H1 (cell line): Measurements from ENCODE around the gene BIRC7. TPM values are rescaled to one million over a fixed set of nuclear protein-coding genes. Genes with fewer than 3 reads are reported as not detected.

Experiments used
- CTCF ChIA-PET: fragments of 300-600 bp; sonication (Branson Sonifier 250); formaldehyde crosslinking; loops from one replicate; lab custom pipeline; 2021; ENCODE audit not compliant: partially characterized antibody; lab: Charles Lee
- POLR2A ChIA-PET: fragments of 300-600 bp; sonication (Branson Sonifier 250); formaldehyde crosslinking; loops from one replicate; lab custom pipeline; 2021; ENCODE audit warnings: inconsistent platforms; ENCODE audit not compliant: partially characterized antibody; lab: Charles Lee
- DNase-seq, 2 experiments: peaks; one replicate each; pipeline versions ENCODE4 v3.0.0 to v3.0.0-alpha.2; 2010 to 2022; ENCODE audit warnings: low spot score in 2 of 2, low read depth in 1 of 2, mixed read lengths in 1 of 2
- FAIRE-seq: peaks from 2 replicates; lab custom pipeline; 2011; peaks lifted over from hg19 to GRCh38; lab: Jason Lieb, UNC
- H2AFZ ChIP-seq: 2 replicates; pipeline ENCODE4 v1.8.1; 2012; ENCODE audit warnings: low read length, inconsistent platforms
- H2AK5ac ChIP-seq: 2 replicates; pipeline ENCODE4 v1.6.1; 2013; ENCODE audit warnings: low read depth, low read length
- H2BK120ac ChIP-seq: replicated peaks from 2 replicates; pipeline ENCODE3; 2013; ENCODE audit warnings: low read depth, low read length, inconsistent platforms
- H2BK12ac ChIP-seq: 2 replicates; pipeline ENCODE4 v1.6.1; 2013; ENCODE audit warnings: low read depth, low read length
- H2BK15ac ChIP-seq: 2 replicates; pipeline ENCODE4 v1.6.1; 2013; ENCODE audit warnings: low read length
- H2BK20ac ChIP-seq: 2 replicates; pipeline ENCODE4 v1.6.1; 2013; ENCODE audit warnings: low read length
- H2BK5ac ChIP-seq: 2 replicates; pipeline ENCODE4 v1.6.1; 2013; ENCODE audit warnings: low read depth, low read length
- H3K14ac ChIP-seq: 2 replicates; pipeline ENCODE4 v1.6.1; 2013; ENCODE audit warnings: inconsistent platforms; ENCODE audit not compliant: insufficient read length
- H3K18ac ChIP-seq: 2 replicates; pipeline ENCODE4 v1.6.1; 2013; ENCODE audit warnings: low read length; ENCODE audit errors: extremely low read depth
- H3K23ac ChIP-seq: 2 replicates; pipeline ENCODE4 v1.6.1; 2013; ENCODE audit warnings: inconsistent platforms; ENCODE audit not compliant: insufficient read length
- H3K23me2 ChIP-seq: 2 replicates; pipeline ENCODE4 v1.6.1; 2013; ENCODE audit warnings: low read depth, low read length
- H3K27ac ChIP-seq: 2 replicates; pipeline ENCODE4 v1.6.1; 2011; ENCODE audit warnings: low read depth, low read length, inconsistent platforms
- H3K27me3 ChIP-seq, 4 experiments: replicated peaks in 1 of 4; 1 replicate in 1 of 4; 2 replicates in 3 of 4; pipeline versions ENCODE4 v1.6.1 to v1.8.1; 2011 to 2013; ENCODE audit warnings: low read length in 3 of 4, mild to moderate bottlenecking in 3 of 4, inconsistent platforms in 2 of 4, mixed read lengths in 2 of 4, moderate library complexity in 1 of 4; ENCODE audit not compliant: control insufficient read depth in 3 of 4, insufficient read depth in 3 of 4; ENCODE audit errors: extremely low read depth in 1 of 4
- H3K36me3 ChIP-seq, 4 experiments: 2 replicates each; pipeline versions ENCODE4 v1.6.1 to v1.8.1; 2011 to 2013; ENCODE audit warnings: mild to moderate bottlenecking in 4 of 4, low read length in 3 of 4, moderate library complexity in 2 of 4, control low read depth in 1 of 4, inconsistent platforms in 1 of 4; ENCODE audit not compliant: insufficient read depth in 4 of 4, control insufficient read depth in 2 of 4
- H3K4ac ChIP-seq: replicated peaks from 2 replicates; pipeline ENCODE3; 2013; ENCODE audit warnings: low read length, low read depth, mixed read lengths, inconsistent platforms; ENCODE audit not compliant: insufficient read length
- H3K4me1 ChIP-seq, 4 experiments: replicated peaks in 1 of 4; 1 replicate in 1 of 4; 2 replicates in 3 of 4; pipeline versions ENCODE4 v1.6.1 to v1.8.1; 2011 to 2013; ENCODE audit warnings: low read length in 3 of 4, inconsistent platforms in 2 of 4, mixed read lengths in 1 of 4; ENCODE audit not compliant: insufficient read depth in 4 of 4, control insufficient read depth in 3 of 4
- H3K4me2 ChIP-seq, 2 experiments: 2 replicates each; pipeline versions ENCODE4 v1.6.1 to v1.8.1; 2011 to 2013; ENCODE audit warnings: low read depth in 2 of 2, low read length in 2 of 2, control low read depth in 1 of 2, inconsistent platforms in 1 of 2, mild to moderate bottlenecking in 1 of 2; ENCODE audit not compliant: insufficient read depth in 1 of 2
- H3K4me3 ChIP-seq, 4 experiments: fragments of 200-600, 300-600 bp in 1 of 4; sonication (generic), shearing (Covaris generic), sonication (Bioruptor Twin) in 1 of 4; 2 replicates each; pipeline versions ENCODE4 v1.5.1 to v1.8.1; 2011 to 2016; ENCODE audit warnings: low read length in 4 of 4, low read depth in 3 of 4, control low read depth in 2 of 4, inconsistent platforms in 2 of 4, mild to moderate bottlenecking in 2 of 4, mixed read lengths in 1 of 4, moderate library complexity in 1 of 4; ENCODE audit not compliant: insufficient read depth in 2 of 4; ENCODE audit errors: extremely low read depth in 1 of 4
- H3K56ac ChIP-seq: replicated peaks from 2 replicates; pipeline ENCODE3; 2013; ENCODE audit warnings: low read depth, mild to moderate bottlenecking, mixed read lengths, low read length, inconsistent platforms; ENCODE audit not compliant: insufficient read length
- H3K79me1 ChIP-seq: 2 replicates; pipeline ENCODE4 v1.6.1; 2013; ENCODE audit warnings: low read depth, low read length, control low read depth
- H3K79me2 ChIP-seq, 2 experiments: 2 replicates each; pipeline versions ENCODE4 v1.6.1 to v1.8.1; 2012 to 2013; ENCODE audit warnings: low read length in 2 of 2, mild to moderate bottlenecking in 2 of 2, inconsistent platforms in 1 of 2; ENCODE audit not compliant: insufficient read depth in 2 of 2, control insufficient read depth in 1 of 2
- H3K9ac ChIP-seq, 4 experiments: replicated peaks in 1 of 4; 1 replicate in 1 of 4; 2 replicates in 3 of 4; pipeline versions ENCODE4 v1.6.1 to v1.8.1; 2011 to 2013; ENCODE audit warnings: low read depth in 3 of 4, low read length in 3 of 4, control low read depth in 2 of 4, mild to moderate bottlenecking in 2 of 4, moderate library complexity in 2 of 4, inconsistent platforms in 1 of 4; ENCODE audit errors: extremely low read depth in 1 of 4
- H3K9me3 ChIP-seq, 2 experiments: 2 replicates each; pipeline versions ENCODE4 v1.6.1 to v1.8.1; 2012 to 2013; ENCODE audit warnings: mild to moderate bottlenecking in 2 of 2, moderate library complexity in 2 of 2, control low read depth in 1 of 2, inconsistent platforms in 1 of 2, low read depth in 1 of 2, low read length in 1 of 2, mixed read lengths in 1 of 2; ENCODE audit not compliant: insufficient read depth in 2 of 2
- H4K20me1 ChIP-seq, 2 experiments: replicated peaks in 1 of 2; 2 replicates each; pipeline versions ENCODE3 to v1.8.1; 2011 to 2013; ENCODE audit warnings: inconsistent platforms in 2 of 2, low read length in 2 of 2, mild to moderate bottlenecking in 1 of 2; ENCODE audit not compliant: insufficient read depth in 2 of 2, control insufficient read depth in 1 of 2
- H4K5ac ChIP-seq: 2 replicates; pipeline ENCODE4 v1.6.1; 2013; ENCODE audit warnings: low read length, low read depth, mixed read lengths, inconsistent platforms; ENCODE audit not compliant: insufficient read length
- H4K8ac ChIP-seq: 2 replicates; pipeline ENCODE4 v1.8.0; 2013; ENCODE audit warnings: mild to moderate bottlenecking, moderate library complexity, low read length, inconsistent platforms; ENCODE audit not compliant: insufficient read depth; ENCODE audit errors: extremely low read depth
- H4K91ac ChIP-seq: replicated peaks from 2 replicates; pipeline ENCODE3; 2013; ENCODE audit warnings: low read length, mixed read lengths, inconsistent platforms; ENCODE audit not compliant: insufficient read length
- CEBPB ChIP-seq: IDR thresholded peaks from 2 replicates; pipeline ENCODE4 v1.6.1; 2012; ENCODE audit warnings: low read depth, low read length
- EZH2 ChIP-seq: fragments of 200-600 bp; sonication (generic); IDR thresholded peaks from 2 replicates; pipeline ENCODE4 v1.7.1; 2012; ENCODE audit warnings: low read depth, mild to moderate bottlenecking, moderate library complexity, low read length, inconsistent platforms; ENCODE audit not compliant: severe bottlenecking
- HDAC2 ChIP-seq, 2 experiments: fragments of 300-600 bp in 1 of 2; sonication (generic) in 1 of 2; IDR thresholded peaks; 2 replicates each; pipeline ENCODE4 v1.6.1; 2011 to 2012; ENCODE audit warnings: low read depth in 2 of 2, low read length in 2 of 2, mild to moderate bottlenecking in 2 of 2, moderate library complexity in 2 of 2, borderline replicate concordance in 1 of 2, inconsistent platforms in 1 of 2
- HDAC6 ChIP-seq: IDR thresholded peaks from one replicate; pipeline ENCODE4 v1.7.1; 2012; ENCODE audit warnings: low read depth, mild to moderate bottlenecking, inconsistent platforms, low read length, moderate library complexity
- JUND ChIP-seq: IDR thresholded peaks from 2 replicates; pipeline ENCODE4 v1.6.1; 2011; ENCODE audit warnings: mild to moderate bottlenecking, improper control_type of control experiment, low read length
- MAFK ChIP-seq: IDR thresholded peaks from 2 replicates; pipeline ENCODE4 v1.6.1; 2012; ENCODE audit warnings: low read depth, mild to moderate bottlenecking, improper control_type of control experiment, low read length
- NANOG ChIP-seq: IDR thresholded peaks from 2 replicates; pipeline ENCODE4 v1.6.1; 2011; ENCODE audit warnings: low read length, low read depth, mild to moderate bottlenecking, inconsistent platforms; ENCODE audit not compliant: insufficient read depth, poor library complexity, severe bottlenecking
- RFX5 ChIP-seq: IDR thresholded peaks from 2 replicates; pipeline ENCODE4 v1.6.1; 2011; ENCODE audit warnings: low read depth, low read length, improper control_type of control experiment, borderline replicate concordance
- RNF2 ChIP-seq: fragments of 200-900, 300-1000 bp; sonication (generic); IDR thresholded peaks from 2 replicates; pipeline ENCODE4 v1.7.1; 2016; ENCODE audit warnings: borderline replicate concordance, low read depth, mild to moderate bottlenecking, antibody characterized with exemption, low read length; ENCODE audit not compliant: poor library complexity, severe bottlenecking; ENCODE audit errors: missing control alignments
- SIN3A ChIP-seq, 2 experiments: IDR thresholded peaks in 1 of 2; conservative IDR thresholded peaks in 1 of 2; 2 replicates each; pipeline ENCODE4 v1.6.1; 2011 to 2012; ENCODE audit warnings: low read length in 2 of 2, improper control_type of control experiment in 1 of 2, low read depth in 1 of 2, mild to moderate bottlenecking in 1 of 2
- SP1 ChIP-seq: IDR thresholded peaks from 2 replicates; pipeline ENCODE4 v1.6.1; 2011; ENCODE audit warnings: low read depth, low read length
- SP4 ChIP-seq: IDR thresholded peaks from 2 replicates; pipeline ENCODE4 v1.6.1; 2012; ENCODE audit warnings: low read length, inconsistent platforms
- WGBS, 2 experiments: shearing (Covaris generic) in 1 of 2; methylation state at CpG; one replicate each; pipeline versions ENCODE4 v1.1.6 to v1.1.7; 2013 to 2015; ENCODE audit warnings: low lambda C conversion rate in 2 of 2, mixed read lengths in 2 of 2, inconsistent platforms in 1 of 2, low coverage in 1 of 2, missing lambda C conversion rate in 1 of 2; ENCODE audit not compliant: insufficient replicate concordance in 2 of 2, insufficient coverage in 1 of 2, insufficient read length in 1 of 2; ENCODE audit errors: extremely low coverage in 1 of 2, missing lambda C conversion rate in 1 of 2; 5-methylcytosine and 5-hydroxymethylcytosine counted together
- polyA plus RNA-seq, 7 experiments: library from polyadenylated mRNA; depleted of rRNA in 3 of 7; stranded (reverse) in 5 of 7; unstranded in 2 of 7; fragments of >200 nt in 5 of 7; fragments of 200-250 nt in 2 of 7; gene quantifications; 1 replicate in 5 of 7; 2 replicates in 1 of 7; 4 replicates in 1 of 7; pipeline versions ENCODE4 v1.2.1 to v1.2.3, GENCODE V29; 2011 to 2013; ENCODE audit warnings: missing spikeins in 2 of 7, mixed read lengths in 2 of 7
- total RNA-seq: library from RNA; stranded (reverse); fragmentation: NEBNext Ultra II Directional; extraction: Animal tissue kit (Norgen Biotek cat#: 25700); gene quantifications from 2 replicates; pipeline ENCODE4 v1.2.1, GENCODE V29; 2021

The BIRC7 gene
- total and polyA plus RNA-seq, 2 of the 8 experiments (the other 6 are each of a cell fraction or from before 2014, with no cell fraction given), result 0.11 to 0.41 TPM

GRCh38 chr20:63273059-63273579 lies 37.4 kb downstream of the BIRC7 start:
- H3K4me1 ChIP-seq, result peaks cover 0 to 7% (median 1%) of the 10 kb centered on the region in 4 experiments; a peak in 5 of 7 replicates
- H3K27ac ChIP-seq, result no peak overlapping the region; the same call in 1 of the 2 replicates
- no peak overlapping the region for H2AK5ac ChIP-seq
- peak overlapping the region; percentile 90 for H4K8ac ChIP-seq
- ChIA-PET POLR2A (interaction anchor here (1.0 to 3.6 kb wide), 6 partner anchors 9 to 48 kb away, joined by 3 to 12 read pairs (median 4); partner anchors contain the start of gene NKAIN4), CTCF (interaction anchor here (1.2 to 11.0 kb wide), 7 partner anchors 8 to 58 kb away, joined by 3 to 63 read pairs (median 7); partner anchors contain the start of gene COL20A1)
- DNase-seq (no peak), FAIRE-seq (no peak)
- no peak overlapping the region for H4K5ac ChIP-seq
- H3K9ac ChIP-seq, result peak overlapping the region; percentile 66 to 88 (median 76)
- H3K56ac ChIP-seq, result no peak overlapping the region
- peak overlapping the region; percentile 66 to 95 (median 87) for H3K4me3 ChIP-seq
- H3K14ac ChIP-seq, result no peak overlapping the region
- H2BK12ac ChIP-seq, result no peak overlapping the region
- H3K18ac ChIP-seq, result no peak overlapping the region
- H3K23me2 ChIP-seq, result peaks cover 2% of the 10 kb centered on the region; the same call in 1 of the 2 replicates
- H3K9me3 ChIP-seq, result no peaks in the 10 kb centered on the region
- H3K27me3 ChIP-seq, result 0 out of 7 replicates have a peak, but pooled peaks cover 0 to under 1% (median 0%) of the 10 kb centered on the region in 4 experiments
- 3% methylated on average over 18 of the region's 37 CpGs; no CpG with 5 or more reads in 1 of the 2 experiments for WGBS, 2 experiments
- H3K23ac ChIP-seq, result no peak overlapping the region
- peaks cover 17 to 39% of the 10 kb centered on the region in 2 experiments for H3K79me2 ChIP-seq
- TF ChIP-seq CEBPB (no peak), JUND (no peak), HDAC2 (IDR thresholded peaks at IDR 0.05; ENCODE audit: borderline replicate concordance in 1 of 2, low read depth in 2 of 2, low read length in 2 of 2) (no peak), RFX5 (no peak), SP1 (no peak), EZH2 (no peak), HDAC6 (no peak), SIN3A (conservative IDR thresholded peaks at IDR 0.05 in 1 of 2, IDR thresholded peaks at IDR 0.05 in 1 of 2; ENCODE audit: low read depth in 1 of 2, low read length in 2 of 2) (no peak), MAFK (no peak), RNF2 (no peak), NANOG (no peak), SP4 (no peak)
- H3K4me2 ChIP-seq, result peak overlapping the region; percentile 69 to 83
- H3K79me1 ChIP-seq, result peaks cover 12% of the 10 kb centered on the region
- peaks cover 18 to 29% of the 10 kb centered on the region in 2 experiments for H4K20me1 ChIP-seq
- H2BK20ac ChIP-seq, result no peak overlapping the region
- H2BK120ac ChIP-seq, result no peak overlapping the region
- no peak overlapping the region for H2BK5ac ChIP-seq
- peaks cover 5 to 19% (median 14%) of the 10 kb centered on the region in 4 experiments; a peak in 5 of 8 replicates for H3K36me3 ChIP-seq
- H3K4ac ChIP-seq, result no peak overlapping the region
- no peak overlapping the region for H2AFZ ChIP-seq
- no peak overlapping the region for H2BK15ac ChIP-seq
- no peak overlapping the region for H4K91ac ChIP-seq
